ENCODE measurements around the gene POLR3GL.
"Not testable (repeated sequence)": the region's sequence is repeated elsewhere in the genome, so short reads cannot be mapped to it uniquely, and the experiment has no call there.

POLR3GL gene

DNA sequence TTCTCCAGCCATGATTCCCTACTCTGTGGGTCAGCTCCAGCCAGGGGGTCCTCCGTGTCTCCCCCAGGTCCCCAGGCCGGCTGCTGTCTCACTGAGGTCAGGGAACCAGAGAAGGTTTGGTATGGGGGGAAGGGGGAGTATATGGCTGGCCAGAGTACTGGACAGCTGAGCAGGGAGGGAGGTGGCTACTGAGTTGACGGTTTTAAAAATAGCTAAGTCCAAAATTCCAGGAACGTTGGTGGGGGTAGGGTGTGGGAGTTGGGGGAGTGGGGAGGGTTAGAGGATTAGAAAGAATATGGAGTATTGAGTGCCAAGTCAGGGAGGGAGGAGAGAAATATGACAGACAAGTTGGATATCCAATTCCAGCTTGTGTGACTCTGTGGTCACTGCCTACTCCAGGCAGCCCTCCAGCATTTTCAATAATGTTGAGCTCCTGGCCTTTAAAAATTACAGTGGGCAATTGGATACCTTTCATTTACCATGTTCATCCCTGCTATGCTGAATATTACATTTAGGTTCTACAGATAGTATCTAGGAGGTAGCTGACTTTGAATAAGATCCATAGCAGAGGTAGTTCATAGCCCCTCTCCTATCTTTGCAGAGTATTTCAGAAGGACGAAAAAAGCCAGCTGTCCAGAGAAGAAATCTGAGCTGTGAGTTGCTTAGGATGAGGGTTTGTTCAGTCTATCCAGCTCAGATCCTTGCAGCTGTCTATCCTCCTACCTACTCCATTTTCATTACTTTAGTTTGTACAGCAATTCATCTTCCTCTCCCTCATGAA, 57.3 kb downstream of the POLR3GL start, which contains the start of gene HJV:
HJV (minus strand) TSS at position 114 of the 781 bp plus-strand sequence. CDS start 1,504 bp downstream, outside the sequence.
- DNase-seq = no peak

DNA sequence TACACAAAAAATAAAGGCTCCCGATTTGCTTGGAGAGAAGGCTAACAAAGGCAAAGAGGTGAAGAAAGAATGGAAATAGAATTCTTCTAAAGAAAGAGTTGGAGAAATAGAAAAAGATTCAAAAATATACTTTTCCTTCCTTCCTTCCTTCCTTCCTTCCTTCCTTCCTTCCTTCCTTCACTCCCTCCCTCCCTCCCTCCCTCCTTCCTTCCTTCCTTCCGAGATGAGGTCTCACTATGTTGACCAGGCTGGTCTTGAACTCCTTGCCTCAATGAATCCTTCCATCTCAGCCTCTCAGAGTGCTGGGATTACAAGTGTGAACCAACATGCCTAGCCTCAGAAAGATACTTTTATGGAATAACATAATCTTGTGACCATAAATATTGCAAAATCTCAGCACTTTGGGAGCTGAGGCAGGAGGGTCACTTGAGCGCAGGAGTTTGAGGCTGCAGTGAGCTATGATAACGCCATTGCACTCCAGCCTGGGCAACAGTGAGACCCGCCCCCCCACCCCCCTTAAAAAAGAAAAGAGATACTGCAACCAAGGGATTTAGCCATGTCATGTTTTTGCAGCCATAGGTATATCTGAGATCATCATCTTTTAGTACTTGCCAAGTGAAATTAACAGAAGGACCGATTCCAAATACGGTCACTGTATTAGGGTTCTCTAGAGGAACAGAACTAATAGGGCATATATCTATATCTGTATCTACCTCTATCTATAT, 58.1 kb downstream of the POLR3GL start:
- DNase-seq = no peak

DNA sequence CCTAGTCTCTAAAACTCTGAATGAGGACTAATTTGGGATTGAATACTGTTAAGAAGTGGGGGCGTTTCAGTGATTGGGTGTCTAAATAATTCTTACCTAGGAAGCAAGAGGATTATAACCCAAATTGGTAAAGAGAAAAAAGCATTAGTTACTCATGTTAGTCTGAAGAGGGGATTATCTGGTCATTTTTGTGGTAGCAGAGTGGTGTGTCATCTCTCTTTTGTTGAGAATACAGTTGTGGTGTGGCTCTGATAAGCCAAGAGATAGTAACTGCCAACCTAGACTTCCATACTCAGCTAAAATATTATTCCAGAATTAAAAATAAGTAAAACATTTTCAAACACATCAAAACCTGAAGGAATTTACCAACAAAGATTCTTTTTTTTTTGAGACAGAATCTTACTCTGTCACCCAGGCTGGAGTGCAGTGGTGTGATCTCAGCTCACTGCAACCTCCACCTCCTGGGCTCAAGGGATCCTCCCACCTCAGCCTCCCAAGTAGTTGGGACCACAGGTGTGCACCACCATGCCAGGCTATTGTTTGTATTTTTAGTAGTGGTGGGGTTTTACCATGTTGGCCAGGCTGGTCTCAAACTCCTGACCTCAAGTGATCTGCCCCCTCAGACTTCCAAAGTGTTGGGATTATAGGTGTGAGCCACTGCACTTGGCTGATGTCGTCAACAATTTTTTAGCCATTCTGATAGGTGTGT, 61.5 kb downstream of the POLR3GL start:
- not testable (repeated sequence) for DNase-seq

- not testable (repeated sequence) for DNase-seq
Measured at GRCh38 chr1:146026650-146027049, 62.2 kb downstream of the POLR3GL start.
